Chondrocyte (in vitro differentiated cells): ENCODE data around the gene NCSTN. TPM values are rescaled to one million over a fixed set of nuclear protein-coding genes. Genes with fewer than 3 reads are reported as not detected.

Experiments used
- DNase-seq: peaks from one replicate; pipeline ENCODE4 v3.0.0; 2021; ENCODE audit warnings: mixed read lengths, low spot score
- H3K27ac Mint-ChIP-seq: one replicate; pipeline ENCODE4 v1.8.0; 2021; ENCODE audit warnings: mild to moderate bottlenecking, moderate library complexity, mixed read lengths; ENCODE audit not compliant: unreplicated experiment
- H3K27me3 Mint-ChIP-seq: 2 replicates; pipeline ENCODE4 v1.8.0; 2021; ENCODE audit warnings: low read depth, mixed read lengths
- H3K36me3 Mint-ChIP-seq: 2 replicates; pipeline ENCODE4 v1.8.0; 2021; ENCODE audit warnings: low read depth, mixed read lengths
- H3K4me1 Mint-ChIP-seq: 2 replicates; pipeline ENCODE4 v1.8.0; 2021; ENCODE audit warnings: low read depth, mild to moderate bottlenecking, mixed read lengths
- H3K4me3 Mint-ChIP-seq: one replicate; pipeline ENCODE4 v1.8.0; 2021; ENCODE audit warnings: mild to moderate bottlenecking, moderate library complexity, mixed read lengths; ENCODE audit not compliant: unreplicated experiment
- H3K9me3 Mint-ChIP-seq: 2 replicates; pipeline ENCODE4 v1.8.0; 2021; ENCODE audit warnings: low read depth, mixed read lengths
- total RNA-seq: library from RNA; stranded (reverse); gene quantifications from 3 replicates; pipeline ENCODE4 v1.2.1, GENCODE V29; 2021
- TF ChIP-seq, protein P1 (sequence below): fragments of 200-600 bp; sonication (generic); IDR thresholded peaks from 2 replicates; pipeline ENCODE4 v1.5.0; 2021; ENCODE audit warnings: antibody characterized with exemption, mild to moderate bottlenecking, moderate library complexity

Gene NCSTN
- total RNA-seq, 1 donor from 2014 or later = 94.6 TPM

DNA sequence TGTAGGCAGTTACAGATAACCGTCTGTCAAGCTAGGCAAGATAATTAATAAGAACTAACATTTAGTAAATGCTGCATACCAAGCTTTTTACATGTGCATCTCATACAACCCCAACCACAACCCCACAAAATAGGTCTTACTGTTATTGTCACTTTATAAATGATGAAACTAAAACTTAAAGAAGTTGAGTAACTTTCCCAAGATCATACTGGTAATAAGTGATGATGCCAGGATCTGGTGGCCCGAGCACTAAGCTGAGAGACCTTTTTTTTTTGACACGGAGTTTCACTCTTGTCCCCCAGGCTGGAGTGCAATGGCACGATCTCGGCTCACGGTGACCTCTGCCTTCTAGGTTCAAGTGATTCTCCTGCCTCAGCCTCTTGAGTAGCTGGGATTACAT lies 1.8 kb downstream of the NCSTN start:
- DNase-seq = peak; percentile 21
- Mint-ChIP-seq H3K27ac (no peak overlapping the region), H3K36me3 (peaks cover 13% of the 10 kb centered on the region), H3K4me1 (peaks cover 32% of the 10 kb centered on the region), H3K9me3 (no peaks in the 10 kb centered on the region), H3K4me3 (peak overlapping the region; percentile 13), H3K27me3 (no peaks in the 10 kb centered on the region)
- TF ChIP-seq, protein P1, sequence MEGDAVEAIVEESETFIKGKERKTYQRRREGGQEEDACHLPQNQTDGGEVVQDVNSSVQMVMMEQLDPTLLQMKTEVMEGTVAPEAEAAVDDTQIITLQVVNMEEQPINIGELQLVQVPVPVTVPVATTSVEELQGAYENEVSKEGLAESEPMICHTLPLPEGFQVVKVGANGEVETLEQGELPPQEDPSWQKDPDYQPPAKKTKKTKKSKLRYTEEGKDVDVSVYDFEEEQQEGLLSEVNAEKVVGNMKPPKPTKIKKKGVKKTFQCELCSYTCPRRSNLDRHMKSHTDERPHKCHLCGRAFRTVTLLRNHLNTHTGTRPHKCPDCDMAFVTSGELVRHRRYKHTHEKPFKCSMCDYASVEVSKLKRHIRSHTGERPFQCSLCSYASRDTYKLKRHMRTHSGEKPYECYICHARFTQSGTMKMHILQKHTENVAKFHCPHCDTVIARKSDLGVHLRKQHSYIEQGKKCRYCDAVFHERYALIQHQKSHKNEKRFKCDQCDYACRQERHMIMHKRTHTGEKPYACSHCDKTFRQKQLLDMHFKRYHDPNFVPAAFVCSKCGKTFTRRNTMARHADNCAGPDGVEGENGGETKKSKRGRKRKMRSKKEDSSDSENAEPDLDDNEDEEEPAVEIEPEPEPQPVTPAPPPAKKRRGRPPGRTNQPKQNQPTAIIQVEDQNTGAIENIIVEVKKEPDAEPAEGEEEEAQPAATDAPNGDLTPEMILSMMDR = no peak

DNA sequence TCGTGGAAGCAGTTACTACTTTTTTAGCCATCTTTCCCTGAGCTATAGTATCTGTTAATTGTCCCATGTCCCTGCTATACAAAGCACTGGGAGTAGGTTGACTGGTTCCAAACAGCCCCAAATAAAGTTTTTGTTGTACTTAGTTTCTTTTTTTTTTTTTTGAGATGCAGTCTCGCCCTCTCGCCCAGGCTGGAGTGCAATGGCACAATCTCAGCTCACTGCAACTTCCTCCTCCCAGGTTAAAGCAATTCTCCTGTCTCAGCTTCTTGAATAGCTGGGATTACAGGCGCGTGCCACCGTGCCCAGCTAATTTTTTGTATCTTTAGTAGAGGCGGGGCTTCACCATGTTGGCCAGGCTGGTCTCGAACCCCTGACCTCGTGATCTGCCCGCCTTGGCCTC lies 3.3 kb downstream of the NCSTN start:
- Mint-ChIP-seq H3K4me3 (no peak overlapping the region), H3K27me3 (no peaks in the 10 kb centered on the region), H3K27ac (no peak overlapping the region), H3K36me3 (peaks cover 19% of the 10 kb centered on the region), H3K4me1 (peaks cover 16% of the 10 kb centered on the region), H3K9me3 (no peaks in the 10 kb centered on the region)
- no peak for DNase-seq
- TF ChIP-seq, protein P1 = no peak

DNA sequence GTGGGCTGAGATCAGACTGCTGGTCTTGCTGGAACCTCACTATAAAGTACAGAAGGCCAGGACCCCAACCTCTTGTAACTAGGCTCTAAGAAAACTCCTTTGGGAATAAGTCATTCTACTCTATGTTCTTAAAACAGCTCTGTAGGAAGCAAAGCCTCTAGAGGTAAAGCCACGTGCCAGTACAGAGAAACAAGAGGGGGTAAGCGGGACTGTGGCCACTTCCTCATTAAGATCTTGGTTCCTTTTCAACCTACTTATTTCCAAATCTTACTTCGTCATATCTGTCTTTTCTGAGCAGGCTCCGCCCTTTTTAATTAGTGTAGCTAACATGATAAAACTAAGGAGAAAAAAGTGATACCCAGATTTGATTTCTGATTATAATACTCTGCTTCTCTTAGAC lies 3.8 kb downstream of the NCSTN start:
- TF ChIP-seq, protein P1 = no peak
- peaks cover 22% of the 10 kb centered on the region for H3K36me3 Mint-ChIP-seq
- H3K27me3 Mint-ChIP-seq = no peaks in the 10 kb centered on the region
- H3K27ac Mint-ChIP-seq = no peak overlapping the region
- H3K4me3 Mint-ChIP-seq = no peak overlapping the region
- no peak for DNase-seq
- H3K9me3 Mint-ChIP-seq = no peaks in the 10 kb centered on the region
- peaks cover 11% of the 10 kb centered on the region for H3K4me1 Mint-ChIP-seq

DNA sequence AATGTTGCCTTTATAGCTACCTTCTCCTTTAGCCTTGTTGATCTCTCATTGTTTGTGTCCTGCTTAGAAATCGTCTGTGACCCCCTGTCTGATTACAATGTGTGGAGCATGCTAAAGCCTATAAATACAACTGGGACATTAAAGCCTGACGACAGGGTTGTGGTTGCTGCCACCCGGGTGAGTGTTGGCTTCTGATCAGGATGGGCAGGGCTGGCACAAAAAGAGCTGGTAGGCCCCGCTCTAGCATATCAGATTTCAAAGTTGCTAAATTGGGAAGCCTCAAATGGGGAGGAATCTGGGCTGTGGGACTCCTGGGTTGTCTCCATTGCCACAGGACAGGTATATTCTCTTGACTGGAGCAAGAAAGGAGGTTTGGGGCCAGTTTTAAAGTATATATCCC lies 8.4 kb downstream of the NCSTN start:
- TF ChIP-seq, protein P1 = no peak
- no peak overlapping the region for H3K4me3 Mint-ChIP-seq
- no peaks in the 10 kb centered on the region for H3K9me3 Mint-ChIP-seq
- H3K4me1 Mint-ChIP-seq = no peaks in the 10 kb centered on the region
- DNase-seq = no peak
- no peak overlapping the region for H3K27ac Mint-ChIP-seq
- peaks cover 43% of the 10 kb centered on the region for H3K36me3 Mint-ChIP-seq
- no peaks in the 10 kb centered on the region for H3K27me3 Mint-ChIP-seq

DNA sequence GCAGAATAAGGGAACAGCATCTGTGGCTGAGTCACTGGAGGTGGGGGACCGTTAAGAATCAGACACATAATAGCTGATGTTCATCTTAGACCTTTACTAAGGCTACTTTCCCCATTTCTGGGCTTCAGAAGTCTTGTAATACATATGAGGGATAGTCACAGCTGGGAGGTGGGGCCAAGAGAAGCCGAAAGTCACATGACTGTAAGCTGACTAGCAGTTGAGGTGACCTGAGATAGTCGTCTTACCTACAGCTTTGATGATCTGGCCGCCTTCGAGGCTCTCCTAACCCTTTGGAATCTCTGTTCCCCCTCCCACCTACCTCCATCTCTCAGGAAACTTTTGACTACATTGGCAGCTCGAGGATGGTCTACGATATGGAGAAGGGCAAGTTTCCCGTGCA lies 9.4 kb downstream of the NCSTN start:
- no peak for DNase-seq
- H3K27ac Mint-ChIP-seq = no peak overlapping the region
- H3K4me1 Mint-ChIP-seq = no peaks in the 10 kb centered on the region
- TF ChIP-seq, protein P1 = no peak
- H3K27me3 Mint-ChIP-seq = no peaks in the 10 kb centered on the region
- no peak overlapping the region for H3K4me3 Mint-ChIP-seq
- no peaks in the 10 kb centered on the region for H3K9me3 Mint-ChIP-seq
- H3K36me3 Mint-ChIP-seq = peaks cover 45% of the 10 kb centered on the region
